ENCODE measurements around the gene PLEKHM2.

DNA sequence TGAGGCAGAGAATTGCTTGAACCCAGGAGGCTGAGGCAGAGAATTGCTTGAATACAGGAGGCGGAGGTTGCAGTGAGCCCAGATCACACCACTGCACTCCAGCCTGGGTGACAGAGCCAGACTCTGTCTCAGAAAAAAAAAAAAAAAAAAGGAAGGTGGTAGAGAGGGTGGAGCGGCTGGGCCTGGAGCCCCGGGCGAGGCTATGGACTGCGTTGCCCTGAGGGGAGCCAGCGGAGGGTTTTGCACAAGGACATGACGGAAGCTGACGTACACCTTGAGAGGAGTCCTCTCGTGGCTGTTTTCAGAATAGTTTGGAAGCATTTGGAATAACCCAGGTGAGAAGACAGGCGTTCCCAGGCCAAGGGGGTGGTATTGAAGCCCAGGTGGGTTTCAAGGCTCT lies 67.6 kb downstream of the PLEKHM2 start:
- TF ChIP-seq ARNTL (CRISPR knock-in tag; IDR thresholded peaks at IDR 0.05; ENCODE audit: borderline replicate concordance, low read depth) = no peak
- no peak for TF ChIP-seq OSR1 (CRISPR knock-in tag; IDR thresholded peaks at IDR 0.05)
- TF ChIP-seq, protein P1, sequence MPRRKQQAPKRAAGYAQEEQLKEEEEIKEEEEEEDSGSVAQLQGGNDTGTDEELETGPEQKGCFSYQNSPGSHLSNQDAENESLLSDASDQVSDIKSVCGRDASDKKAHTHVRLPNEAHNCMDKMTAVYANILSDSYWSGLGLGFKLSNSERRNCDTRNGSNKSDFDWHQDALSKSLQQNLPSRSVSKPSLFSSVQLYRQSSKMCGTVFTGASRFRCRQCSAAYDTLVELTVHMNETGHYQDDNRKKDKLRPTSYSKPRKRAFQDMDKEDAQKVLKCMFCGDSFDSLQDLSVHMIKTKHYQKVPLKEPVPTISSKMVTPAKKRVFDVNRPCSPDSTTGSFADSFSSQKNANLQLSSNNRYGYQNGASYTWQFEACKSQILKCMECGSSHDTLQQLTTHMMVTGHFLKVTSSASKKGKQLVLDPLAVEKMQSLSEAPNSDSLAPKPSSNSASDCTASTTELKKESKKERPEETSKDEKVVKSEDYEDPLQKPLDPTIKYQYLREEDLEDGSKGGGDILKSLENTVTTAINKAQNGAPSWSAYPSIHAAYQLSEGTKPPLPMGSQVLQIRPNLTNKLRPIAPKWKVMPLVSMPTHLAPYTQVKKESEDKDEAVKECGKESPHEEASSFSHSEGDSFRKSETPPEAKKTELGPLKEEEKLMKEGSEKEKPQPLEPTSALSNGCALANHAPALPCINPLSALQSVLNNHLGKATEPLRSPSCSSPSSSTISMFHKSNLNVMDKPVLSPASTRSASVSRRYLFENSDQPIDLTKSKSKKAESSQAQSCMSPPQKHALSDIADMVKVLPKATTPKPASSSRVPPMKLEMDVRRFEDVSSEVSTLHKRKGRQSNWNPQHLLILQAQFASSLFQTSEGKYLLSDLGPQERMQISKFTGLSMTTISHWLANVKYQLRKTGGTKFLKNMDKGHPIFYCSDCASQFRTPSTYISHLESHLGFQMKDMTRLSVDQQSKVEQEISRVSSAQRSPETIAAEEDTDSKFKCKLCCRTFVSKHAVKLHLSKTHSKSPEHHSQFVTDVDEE (CRISPR knock-in tag; IDR thresholded peaks at IDR 0.05) = no peak
- TF ChIP-seq ISL1 (CRISPR knock-in tag; IDR thresholded peaks at IDR 0.05) = no peak
- TF ChIP-seq, protein P2, sequence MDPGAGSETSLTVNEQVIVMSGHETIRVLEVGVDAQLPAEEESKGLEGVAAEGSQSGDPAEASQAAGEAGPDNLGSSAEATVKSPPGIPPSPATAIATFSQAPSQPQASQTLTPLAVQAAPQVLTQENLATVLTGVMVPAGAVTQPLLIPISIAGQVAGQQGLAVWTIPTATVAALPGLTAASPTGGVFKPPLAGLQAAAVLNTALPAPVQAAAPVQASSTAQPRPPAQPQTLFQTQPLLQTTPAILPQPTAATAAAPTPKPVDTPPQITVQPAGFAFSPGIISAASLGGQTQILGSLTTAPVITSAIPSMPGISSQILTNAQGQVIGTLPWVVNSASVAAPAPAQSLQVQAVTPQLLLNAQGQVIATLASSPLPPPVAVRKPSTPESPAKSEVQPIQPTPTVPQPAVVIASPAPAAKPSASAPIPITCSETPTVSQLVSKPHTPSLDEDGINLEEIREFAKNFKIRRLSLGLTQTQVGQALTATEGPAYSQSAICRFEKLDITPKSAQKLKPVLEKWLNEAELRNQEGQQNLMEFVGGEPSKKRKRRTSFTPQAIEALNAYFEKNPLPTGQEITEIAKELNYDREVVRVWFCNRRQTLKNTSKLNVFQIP (CRISPR knock-in tag; IDR thresholded peaks at IDR 0.05; ENCODE audit: borderline replicate concordance, low read depth) = no peak
- TF ChIP-seq, protein P3, sequence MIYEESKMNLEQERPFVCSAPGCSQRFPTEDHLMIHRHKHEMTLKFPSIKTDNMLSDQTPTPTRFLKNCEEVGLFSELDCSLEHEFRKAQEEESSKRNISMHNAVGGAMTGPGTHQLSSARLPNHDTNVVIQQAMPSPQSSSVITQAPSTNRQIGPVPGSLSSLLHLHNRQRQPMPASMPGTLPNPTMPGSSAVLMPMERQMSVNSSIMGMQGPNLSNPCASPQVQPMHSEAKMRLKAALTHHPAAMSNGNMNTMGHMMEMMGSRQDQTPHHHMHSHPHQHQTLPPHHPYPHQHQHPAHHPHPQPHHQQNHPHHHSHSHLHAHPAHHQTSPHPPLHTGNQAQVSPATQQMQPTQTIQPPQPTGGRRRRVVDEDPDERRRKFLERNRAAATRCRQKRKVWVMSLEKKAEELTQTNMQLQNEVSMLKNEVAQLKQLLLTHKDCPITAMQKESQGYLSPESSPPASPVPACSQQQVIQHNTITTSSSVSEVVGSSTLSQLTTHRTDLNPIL (CRISPR knock-in tag; IDR thresholded peaks at IDR 0.05; ENCODE audit: low read depth) = no peak
